Superior temporal gyrus (tissue), 1 donor: Measurements from ENCODE around the gene PFKFB1.

Experiments
- DNase-seq: peaks from one replicate; pipeline ENCODE4 v3.0.0-alpha.2; 2016; ENCODE audit errors: extremely low spot score

PFKFB1 gene

DNA sequence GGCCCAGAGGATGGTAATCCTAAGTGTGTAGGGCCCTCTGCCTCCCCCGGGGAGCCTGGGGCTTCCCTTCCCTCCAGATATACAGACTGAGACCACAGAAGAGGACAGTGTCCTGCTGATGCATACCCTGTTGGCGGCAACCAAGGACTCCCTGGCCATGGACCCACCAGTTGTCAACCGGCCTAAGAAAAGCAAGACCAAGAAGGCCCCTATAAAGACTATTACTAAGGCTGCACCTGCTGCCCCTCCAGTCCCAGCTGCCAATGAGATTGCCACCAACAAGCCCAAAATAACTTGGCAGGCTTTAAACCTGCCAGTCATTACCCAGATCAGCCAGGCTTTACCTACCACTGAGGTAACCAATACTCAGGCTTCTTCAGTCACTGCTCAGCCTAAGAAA, 71.4 kb downstream of the PFKFB1 start:
- DNase-seq = no peak

DNA sequence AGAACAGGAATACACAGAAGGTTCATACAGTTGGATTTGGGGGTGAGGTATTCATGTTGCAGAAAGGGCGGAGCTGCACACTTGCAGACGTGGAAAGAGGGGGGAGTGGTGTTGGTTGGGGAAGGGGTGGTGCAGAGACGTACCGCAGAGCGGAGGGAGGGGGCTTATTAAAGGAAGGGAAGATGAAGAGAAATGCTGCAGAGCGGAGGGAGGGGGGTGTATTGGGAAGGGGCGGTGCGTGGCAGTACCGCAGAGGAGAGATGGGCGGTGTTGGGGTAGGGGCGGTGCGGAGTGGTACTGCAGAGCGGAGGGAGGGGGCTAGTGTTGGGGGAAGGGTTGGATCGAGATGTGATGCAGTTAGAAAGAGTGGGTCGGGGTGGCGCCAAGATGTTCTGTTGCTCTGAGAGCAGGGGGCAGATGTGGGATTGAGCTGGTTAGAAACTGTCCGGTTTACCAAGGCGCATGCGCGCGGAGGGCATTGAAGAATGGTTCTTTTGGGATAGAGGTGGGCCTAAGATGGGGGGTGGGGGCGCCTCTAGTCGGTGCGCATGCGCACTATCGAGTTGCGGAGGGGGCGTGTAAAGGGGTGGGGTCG, 72.5 kb downstream of the PFKFB1 start:
- peak; percentile 69 for DNase-seq

- DNase-seq = peak; percentile 18
Observed at GRCh38 chrX:54920610-54921426, 73.2 kb downstream of the PFKFB1 start, which contains the start of gene TRO. TRO (plus strand) TSS chrX:54920824; CDS start chrX:54922247, 1,423 bp downstream.

- DNase-seq = no peak
Observed at GRCh38 chrX:54909941-54910340, 84.0 kb downstream of the PFKFB1 start.

- DNase-seq = no peak
Observed at GRCh38 chrX:54894159-54894558, 99.8 kb downstream of the PFKFB1 start.

GRCh38 chrX:54891573-54891972, 102.4 kb downstream of the PFKFB1 start:
- DNase-seq = peak; percentile 56

GRCh38 chrX:54885740-54886139, 108.2 kb downstream of the PFKFB1 start:
- DNase-seq = no peak
